Type B pancreatic cell (in vitro differentiated cells): ENCODE measurements around the gene HIBCH. TPM values are rescaled to one million over a fixed set of nuclear protein-coding genes. Genes with fewer than 3 reads are reported as not detected.

Experiments
- DNase-seq: peaks from one replicate; pipeline ENCODE4 v3.0.0; 2021; ENCODE audit warnings: mixed read lengths; ENCODE audit not compliant: unreplicated experiment; ENCODE audit errors: extremely low spot score
- H3K27ac Mint-ChIP-seq: 2 replicates; pipeline ENCODE4 v1.8.0; 2021; ENCODE audit warnings: mild to moderate bottlenecking, mixed read lengths
- H3K27me3 Mint-ChIP-seq: 2 replicates; pipeline ENCODE4 v1.8.0; 2021; ENCODE audit warnings: mixed read lengths
- H3K36me3 Mint-ChIP-seq: 2 replicates; pipeline ENCODE4 v1.8.0; 2021; ENCODE audit warnings: mixed read lengths
- H3K4me1 Mint-ChIP-seq: one replicate; pipeline ENCODE4 v1.8.0; 2021; ENCODE audit warnings: mixed read lengths; ENCODE audit not compliant: unreplicated experiment
- H3K4me3 Mint-ChIP-seq: 2 replicates; pipeline ENCODE4 v1.8.0; 2021; ENCODE audit warnings: mild to moderate bottlenecking, mixed read lengths
- H3K9me3 Mint-ChIP-seq: 2 replicates; pipeline ENCODE4 v1.8.0; 2021; ENCODE audit warnings: mixed read lengths
- CTCF ChIP-seq: fragments of 200-600 bp; sonication (generic); conservative IDR thresholded peaks from 2 replicates; pipeline ENCODE4 v1.5.0; 2021; ENCODE audit warnings: antibody characterized with exemption, mild to moderate bottlenecking
- total RNA-seq: library from RNA; stranded (reverse); gene quantifications from 2 replicates; pipeline ENCODE4 v1.2.1, GENCODE V29; 2021; ENCODE audit warnings: low replicate concordance

The HIBCH gene
- total RNA-seq, 1 donor from 2014 or later = 46.6 TPM

GRCh38 chr2:190199530-190199929 lies 120.1 kb downstream of the HIBCH start:
- peak overlapping the region; percentile 24 for H3K27ac Mint-ChIP-seq
- no peaks in the 10 kb centered on the region for H3K4me1 Mint-ChIP-seq
- no peak for TF ChIP-seq CTCF
- peaks cover 23% of the 10 kb centered on the region for H3K36me3 Mint-ChIP-seq
- H3K9me3 Mint-ChIP-seq = no peaks in the 10 kb centered on the region
- no peak for DNase-seq
- no peaks in the 10 kb centered on the region for H3K27me3 Mint-ChIP-seq
- H3K4me3 Mint-ChIP-seq = peak overlapping the region; percentile 7

GRCh38 chr2:190199109-190199508 lies 120.5 kb downstream of the HIBCH start:
- H3K4me3 Mint-ChIP-seq = no peak overlapping the region
- H3K9me3 Mint-ChIP-seq = no peaks in the 10 kb centered on the region
- no peaks in the 10 kb centered on the region for H3K4me1 Mint-ChIP-seq
- no peak overlapping the region for H3K27ac Mint-ChIP-seq
- DNase-seq = no peak
- no peaks in the 10 kb centered on the region for H3K27me3 Mint-ChIP-seq
- no peak for TF ChIP-seq CTCF
- peaks cover 23% of the 10 kb centered on the region for H3K36me3 Mint-ChIP-seq

- no peak for TF ChIP-seq CTCF
- no peak overlapping the region for H3K4me3 Mint-ChIP-seq
- no peaks in the 10 kb centered on the region for H3K9me3 Mint-ChIP-seq
- H3K27ac Mint-ChIP-seq = no peak overlapping the region
- no peaks in the 10 kb centered on the region for H3K27me3 Mint-ChIP-seq
- H3K4me1 Mint-ChIP-seq = no peaks in the 10 kb centered on the region
- peaks cover 19% of the 10 kb centered on the region for H3K36me3 Mint-ChIP-seq
- DNase-seq = no peak
Measured at GRCh38 chr2:190197143-190197720, 122.4 kb downstream of the HIBCH start.

GRCh38 chr2:190190507-190191162 lies 129.0 kb downstream of the HIBCH start:
- no peak overlapping the region for H3K27ac Mint-ChIP-seq
- H3K4me1 Mint-ChIP-seq = no peaks in the 10 kb centered on the region
- no peaks in the 10 kb centered on the region for H3K27me3 Mint-ChIP-seq
- H3K36me3 Mint-ChIP-seq = peaks cover 4% of the 10 kb centered on the region
- DNase-seq = no peak
- TF ChIP-seq CTCF = no peak
- no peak overlapping the region for H3K4me3 Mint-ChIP-seq
- no peaks in the 10 kb centered on the region for H3K9me3 Mint-ChIP-seq

- H3K9me3 Mint-ChIP-seq = no peaks in the 10 kb centered on the region
- no peaks in the 10 kb centered on the region for H3K27me3 Mint-ChIP-seq
- H3K4me1 Mint-ChIP-seq = no peaks in the 10 kb centered on the region
- no peak for TF ChIP-seq CTCF
- no peaks in the 10 kb centered on the region for H3K36me3 Mint-ChIP-seq
- no peak overlapping the region for H3K27ac Mint-ChIP-seq
- DNase-seq = no peak
- H3K4me3 Mint-ChIP-seq = no peak overlapping the region
Measured at GRCh38 chr2:190188289-190188688, 131.3 kb downstream of the HIBCH start.
